ENCODE results near the gene ZG16.

DNA sequence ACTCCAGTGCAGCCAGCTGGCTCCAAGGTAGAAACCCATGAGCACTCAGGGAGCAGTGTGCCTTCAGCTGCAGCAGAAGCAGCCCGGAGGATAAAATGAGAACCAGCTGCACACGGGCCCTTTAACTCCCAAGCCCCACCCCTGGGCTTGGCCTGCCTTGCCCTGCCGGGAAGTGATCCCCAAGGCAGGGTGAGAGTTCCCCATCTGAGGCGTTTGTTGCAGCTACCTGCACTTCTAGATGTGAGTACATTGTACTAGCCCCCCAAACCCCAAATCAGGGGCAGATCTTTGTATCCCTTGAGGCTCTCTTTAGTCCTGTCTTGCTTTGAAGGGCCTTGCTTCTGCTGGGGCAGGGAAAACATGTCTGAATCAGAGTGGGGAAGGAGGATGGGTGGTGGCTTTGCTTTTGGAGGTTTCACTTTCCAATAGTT lies 42.2 kb downstream of the ZG16 start, which contains the start of gene MVP:
- TF ChIP-seq, protein P1, sequence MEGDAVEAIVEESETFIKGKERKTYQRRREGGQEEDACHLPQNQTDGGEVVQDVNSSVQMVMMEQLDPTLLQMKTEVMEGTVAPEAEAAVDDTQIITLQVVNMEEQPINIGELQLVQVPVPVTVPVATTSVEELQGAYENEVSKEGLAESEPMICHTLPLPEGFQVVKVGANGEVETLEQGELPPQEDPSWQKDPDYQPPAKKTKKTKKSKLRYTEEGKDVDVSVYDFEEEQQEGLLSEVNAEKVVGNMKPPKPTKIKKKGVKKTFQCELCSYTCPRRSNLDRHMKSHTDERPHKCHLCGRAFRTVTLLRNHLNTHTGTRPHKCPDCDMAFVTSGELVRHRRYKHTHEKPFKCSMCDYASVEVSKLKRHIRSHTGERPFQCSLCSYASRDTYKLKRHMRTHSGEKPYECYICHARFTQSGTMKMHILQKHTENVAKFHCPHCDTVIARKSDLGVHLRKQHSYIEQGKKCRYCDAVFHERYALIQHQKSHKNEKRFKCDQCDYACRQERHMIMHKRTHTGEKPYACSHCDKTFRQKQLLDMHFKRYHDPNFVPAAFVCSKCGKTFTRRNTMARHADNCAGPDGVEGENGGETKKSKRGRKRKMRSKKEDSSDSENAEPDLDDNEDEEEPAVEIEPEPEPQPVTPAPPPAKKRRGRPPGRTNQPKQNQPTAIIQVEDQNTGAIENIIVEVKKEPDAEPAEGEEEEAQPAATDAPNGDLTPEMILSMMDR (IDR thresholded peaks at IDR 0.05; ENCODE audit: poor library complexity, severe bottlenecking) = no peak
- TF ChIP-seq TAF1 (IDR thresholded peaks at IDR 0.05; ENCODE audit: low read depth) = no peak
- no peak for TF ChIP-seq MXI1 (conservative IDR thresholded peaks at IDR 0.05; ENCODE audit: poor library complexity, severe bottlenecking)
